Muscle layer of colon (tissue), 2 donors: ENCODE measurements around the gene CYP2U1.
"Not testable (repeated sequence)": the region's sequence is repeated elsewhere in the genome, so short reads cannot be mapped to it uniquely, and the experiment has no call there.

Experiments
- H3K27ac ChIP-seq: one replicate; pipeline ENCODE4 v1.7.0; 2013; ENCODE audit warnings: low read depth, mild to moderate bottlenecking, low read length, moderate library complexity
- H3K27me3 ChIP-seq, 2 donors: one replicate each; pipeline ENCODE4 v1.7.0; 2013; ENCODE audit warnings: low read length in 2 of 2, mild to moderate bottlenecking in 2 of 2; ENCODE audit not compliant: insufficient read depth in 2 of 2, control insufficient read depth in 1 of 2
- H3K36me3 ChIP-seq: one replicate; pipeline ENCODE4 v1.7.0; 2013; ENCODE audit warnings: mild to moderate bottlenecking, low read length; ENCODE audit not compliant: insufficient read depth
- H3K4me1 ChIP-seq: one replicate; pipeline ENCODE4 v1.7.0; 2013; ENCODE audit warnings: mild to moderate bottlenecking, low read length; ENCODE audit not compliant: insufficient read depth
- H3K4me3 ChIP-seq, 2 donors: one replicate each; pipeline ENCODE4 v1.7.0; 2013; ENCODE audit warnings: low read length in 2 of 2, low read depth in 1 of 2, mild to moderate bottlenecking in 1 of 2, moderate library complexity in 1 of 2
- H3K9ac ChIP-seq: one replicate; pipeline ENCODE4 v1.7.0; 2013; ENCODE audit warnings: low read length
- H3K9me3 ChIP-seq: one replicate; pipeline ENCODE4 v1.7.0; 2013; ENCODE audit warnings: mild to moderate bottlenecking, low read length
- donor health status: abdominal sarcoma.
- donor health status: Adenocarcinoma of cecum.

Gene CYP2U1

DNA sequence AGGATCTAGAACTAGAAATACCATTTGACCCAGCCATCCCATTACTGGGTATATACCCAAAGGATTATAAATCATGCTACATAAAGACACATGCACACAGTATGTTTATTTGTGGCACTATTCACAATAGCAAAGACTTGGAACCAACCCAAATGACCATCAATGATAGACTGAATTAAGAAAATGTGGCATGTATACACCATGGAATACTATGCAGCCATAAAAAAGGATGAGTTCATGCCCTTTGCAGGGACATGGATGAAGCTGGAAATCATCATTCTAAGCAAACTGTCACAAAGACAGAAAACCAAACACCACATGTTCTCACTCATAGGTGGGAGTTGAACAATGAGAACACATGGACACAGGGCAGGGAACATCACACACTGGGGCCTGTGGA, 5.6 kb upstream of the CYP2U1 start:
- H3K4me1 ChIP-seq, H3K27ac ChIP-seq, H3K9me3 ChIP-seq, H3K36me3 ChIP-seq, H3K27me3 ChIP-seq, H3K4me3 ChIP-seq, H3K9ac ChIP-seq: not testable (repeated sequence)

DNA sequence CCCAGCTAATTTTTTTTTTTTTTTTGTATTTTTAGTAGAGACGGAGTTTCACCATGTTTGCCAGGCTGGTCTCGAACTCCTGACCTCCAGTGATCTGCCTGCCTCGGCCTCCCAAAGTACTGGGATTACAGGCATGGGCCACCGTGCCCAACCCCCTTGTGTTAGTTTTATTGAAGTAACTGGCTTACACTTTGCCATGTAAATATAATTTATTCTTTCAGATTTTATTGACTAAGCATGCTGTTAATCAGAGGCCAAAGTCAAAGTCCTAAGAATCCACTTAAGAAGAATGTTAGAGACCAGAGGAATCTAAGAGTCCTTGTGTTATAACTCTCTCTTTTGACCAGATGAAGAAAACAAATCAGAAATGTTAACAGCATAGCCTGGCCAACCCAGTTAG, 4.5 kb upstream of the CYP2U1 start:
- not testable (repeated sequence) for H3K27me3 ChIP-seq, H3K27ac ChIP-seq, H3K9me3 ChIP-seq, H3K9ac ChIP-seq, H3K4me1 ChIP-seq, H3K36me3 ChIP-seq, H3K4me3 ChIP-seq

DNA sequence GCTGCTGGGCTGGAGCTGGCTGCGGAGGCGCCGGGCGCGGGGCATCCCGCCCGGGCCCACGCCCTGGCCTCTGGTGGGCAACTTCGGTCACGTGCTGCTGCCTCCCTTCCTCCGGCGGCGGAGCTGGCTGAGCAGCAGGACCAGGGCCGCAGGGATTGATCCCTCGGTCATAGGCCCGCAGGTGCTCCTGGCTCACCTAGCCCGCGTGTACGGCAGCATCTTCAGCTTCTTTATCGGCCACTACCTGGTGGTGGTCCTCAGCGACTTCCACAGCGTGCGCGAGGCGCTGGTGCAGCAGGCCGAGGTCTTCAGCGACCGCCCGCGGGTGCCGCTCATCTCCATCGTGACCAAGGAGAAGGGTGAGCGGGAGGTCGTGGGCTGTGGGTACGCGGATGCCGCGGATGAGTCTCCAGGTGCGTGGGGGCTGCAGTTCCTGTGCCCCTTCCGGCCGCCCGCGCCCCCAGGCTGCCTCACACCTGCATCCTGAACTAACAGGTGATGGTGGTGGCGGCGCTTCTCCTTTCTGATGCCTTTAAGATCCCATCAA, 499 bp downstream of the CYP2U1 start:
- Histone ChIP-seq H3K4me3 (peak overlapping the region; percentile 76 to 86), H3K9ac (peak overlapping the region; percentile 60), H3K36me3 (no peaks in the 10 kb centered on the region), H3K9me3 (no peaks in the 10 kb centered on the region), H3K27me3 (no peaks in the 10 kb centered on the region), H3K4me1 (peaks cover 9% of the 10 kb centered on the region), H3K27ac (peak overlapping the region; percentile 87)

DNA sequence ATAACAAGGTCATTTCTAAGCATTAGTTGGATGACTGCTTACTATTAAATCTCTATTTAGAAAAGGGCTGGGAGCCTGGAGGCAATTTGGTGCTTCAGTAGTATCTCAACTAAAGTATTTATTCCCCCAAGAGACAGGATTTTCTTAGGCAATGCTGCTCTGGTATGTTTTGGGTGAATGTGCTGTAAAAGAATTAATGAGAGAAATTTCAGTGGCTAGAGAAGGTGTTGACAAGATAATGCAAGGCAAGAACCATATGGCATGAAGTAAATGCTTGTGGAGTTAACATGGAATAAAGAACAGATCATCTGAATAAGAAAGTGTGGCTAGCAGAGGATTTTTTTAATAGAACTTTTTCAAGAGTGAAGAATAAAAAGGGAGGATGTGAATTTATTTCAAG, 3.9 kb downstream of the CYP2U1 start:
- Histone ChIP-seq H3K36me3 (no peaks in the 10 kb centered on the region), H3K4me1 (peaks cover 9% of the 10 kb centered on the region), H3K27me3 (no peaks in the 10 kb centered on the region), H3K9me3 (no peaks in the 10 kb centered on the region), H3K9ac (no peak overlapping the region), H3K27ac (no peak overlapping the region), H3K4me3 (no peak overlapping the region)

DNA sequence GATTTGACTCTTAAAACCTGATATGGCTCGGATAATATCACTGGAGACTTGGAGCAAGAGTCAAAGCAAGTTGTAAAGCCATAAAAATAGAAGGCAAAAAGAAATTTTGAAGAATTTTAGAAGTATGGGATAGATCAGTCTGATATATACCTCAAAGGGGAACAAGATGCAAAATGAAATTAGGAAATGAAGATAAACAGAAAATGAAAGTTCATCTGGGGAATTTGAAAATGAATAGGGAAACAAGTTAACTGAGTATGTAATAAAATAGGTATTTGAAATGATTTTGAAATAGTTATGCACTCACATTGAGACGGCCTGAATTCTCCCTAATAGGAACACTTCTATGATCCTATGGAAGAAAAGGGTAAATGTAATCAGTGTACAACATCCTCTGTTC, 5.7 kb downstream of the CYP2U1 start:
- H3K4me3 ChIP-seq: no peak overlapping the region
- H3K27me3 ChIP-seq: no peaks in the 10 kb centered on the region
- H3K4me1 ChIP-seq: peaks cover 9% of the 10 kb centered on the region
- H3K9ac ChIP-seq: no peak overlapping the region
- H3K27ac ChIP-seq: no peak overlapping the region
- H3K9me3 ChIP-seq: no peaks in the 10 kb centered on the region
- H3K36me3 ChIP-seq: no peaks in the 10 kb centered on the region

- no peak overlapping the region for H3K9ac ChIP-seq
- H3K36me3 ChIP-seq: no peaks in the 10 kb centered on the region
- no peaks in the 10 kb centered on the region for H3K4me1 ChIP-seq
- no peaks in the 10 kb centered on the region for H3K9me3 ChIP-seq
- H3K27ac ChIP-seq: no peak overlapping the region
- no peak overlapping the region for H3K4me3 ChIP-seq
- H3K27me3 ChIP-seq: no peaks in the 10 kb centered on the region
These were observed 8.0 kb downstream of the CYP2U1 start for GRCh38 chr4:107939307-107939706.

DNA sequence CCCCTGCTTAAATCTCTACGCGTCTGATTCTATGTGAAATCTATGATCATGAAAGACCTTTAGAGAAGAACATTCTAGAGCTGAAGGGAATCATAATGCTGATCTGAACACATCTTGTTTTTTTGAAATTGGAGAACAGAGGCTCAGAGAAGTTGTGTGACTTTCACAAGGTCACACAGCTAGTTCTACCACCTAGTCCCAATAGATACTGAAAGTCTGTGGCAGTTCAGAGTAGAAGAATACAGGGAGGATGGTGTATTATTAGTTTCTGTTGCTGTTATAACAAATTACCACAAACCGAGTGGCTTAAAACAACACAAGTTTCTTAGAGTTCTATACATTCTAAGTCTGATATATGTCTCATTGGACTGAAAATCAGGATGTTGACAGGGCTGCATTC, 14.5 kb downstream of the CYP2U1 start:
- Histone ChIP-seq H3K4me1 (no peaks in the 10 kb centered on the region), H3K9ac (no peak overlapping the region), H3K4me3 (no peak overlapping the region), H3K27me3 (no peaks in the 10 kb centered on the region), H3K36me3 (peaks cover 38% of the 10 kb centered on the region), H3K27ac (no peak overlapping the region), H3K9me3 (no peaks in the 10 kb centered on the region)

DNA sequence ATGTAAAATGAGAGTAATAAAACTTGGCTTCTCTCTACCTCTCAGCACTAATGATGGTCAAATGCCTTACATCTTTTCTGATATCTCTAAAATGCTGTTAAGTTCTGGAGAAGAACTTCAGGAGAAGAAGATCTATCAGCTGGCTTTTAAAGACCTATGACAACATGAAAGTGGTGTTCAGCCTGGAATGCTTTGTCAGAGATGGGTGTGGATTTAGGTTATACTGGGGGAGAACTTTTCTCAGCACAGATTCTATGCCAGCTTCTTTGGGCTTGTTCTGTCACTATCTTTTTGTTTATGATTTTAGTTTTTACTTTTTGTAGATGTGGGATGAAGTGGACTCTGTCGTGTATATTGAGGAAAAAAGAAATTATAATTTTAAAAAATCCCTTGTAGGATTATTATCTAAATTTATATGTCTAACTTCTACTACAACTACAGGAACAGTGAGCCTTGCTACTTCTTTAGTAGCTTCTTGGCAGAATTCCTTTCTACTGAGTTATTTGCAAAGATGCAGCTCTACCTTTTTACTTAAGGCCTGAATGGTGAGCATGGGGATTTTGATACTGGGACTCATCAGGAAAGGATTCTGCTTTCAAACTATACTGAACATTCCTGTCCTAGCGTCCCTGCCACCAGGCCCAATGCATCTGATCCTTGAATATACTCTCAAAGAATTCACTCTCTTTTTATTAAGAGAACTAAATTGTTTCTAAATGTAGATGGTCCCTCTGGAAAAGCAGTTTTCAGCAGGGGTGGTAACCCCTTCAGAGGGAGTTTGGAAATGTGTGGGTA, 19.6 kb downstream of the CYP2U1 start:
- H3K9ac ChIP-seq: no peak overlapping the region
- H3K36me3 ChIP-seq: peaks cover 40% of the 10 kb centered on the region
- no peaks in the 10 kb centered on the region for H3K27me3 ChIP-seq
- H3K9me3 ChIP-seq: no peaks in the 10 kb centered on the region
- H3K4me1 ChIP-seq: no peaks in the 10 kb centered on the region
- no peak overlapping the region for H3K4me3 ChIP-seq
- no peak overlapping the region for H3K27ac ChIP-seq

DNA sequence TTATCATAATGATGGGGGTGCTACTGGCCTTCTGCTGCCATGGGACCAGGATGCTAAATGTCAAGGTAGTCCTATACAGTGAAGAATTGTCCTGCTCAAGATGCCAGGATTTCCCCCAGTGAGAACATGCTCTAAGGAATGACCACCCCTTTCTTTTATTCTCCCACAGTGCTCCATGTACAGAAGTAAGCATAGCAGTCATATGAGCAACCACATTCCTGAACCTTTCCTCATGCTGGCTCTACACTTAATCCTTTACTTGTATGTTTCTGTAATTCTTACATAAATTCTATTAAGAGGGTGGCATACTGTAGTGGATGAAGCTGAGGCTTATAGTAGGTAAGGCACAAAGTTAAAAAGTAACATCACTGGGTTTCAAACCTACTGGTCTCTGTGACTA, 20.2 kb downstream of the CYP2U1 start:
- H3K27ac ChIP-seq: no peak overlapping the region
- no peaks in the 10 kb centered on the region for H3K9me3 ChIP-seq
- H3K36me3 ChIP-seq: peaks cover 35% of the 10 kb centered on the region

GRCh38 chr4:107956011-107956410, 24.7 kb downstream of the CYP2U1 start:
- Histone ChIP-seq H3K27ac (no peak overlapping the region), H3K9ac (no peak overlapping the region), H3K4me3 (no peak overlapping the region), H3K27me3 (no peaks in the 10 kb centered on the region), H3K4me1 (no peaks in the 10 kb centered on the region), H3K36me3 (peaks cover 9% of the 10 kb centered on the region), H3K9me3 (no peaks in the 10 kb centered on the region)

More for the DNA sequence above, 20.2 kb downstream of the CYP2U1 start:
- Histone ChIP-seq H3K4me3 (no peak overlapping the region), H3K27me3 (no peaks in the 10 kb centered on the region), H3K9ac (no peak overlapping the region), H3K4me1 (no peaks in the 10 kb centered on the region)

DNA sequence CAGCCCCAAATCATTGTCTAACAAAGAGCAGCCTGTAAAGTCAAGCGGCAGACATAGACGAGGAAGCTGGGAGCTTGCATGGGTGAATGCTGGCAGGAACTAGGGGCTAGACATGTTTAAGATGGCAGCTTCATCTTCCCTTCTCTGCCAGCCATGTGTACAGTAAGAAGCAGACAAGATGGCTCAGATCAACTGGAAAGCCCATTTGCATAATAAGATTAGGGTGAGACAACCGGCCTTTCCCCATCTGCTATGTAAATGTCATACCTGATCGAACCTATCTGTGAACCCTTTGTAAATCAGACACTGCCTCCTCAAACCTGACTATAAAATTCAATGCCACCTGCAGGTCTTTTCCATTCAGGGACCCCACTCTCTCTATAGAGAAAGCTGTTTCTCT, 35.6 kb downstream of the CYP2U1 start:
- no peaks in the 10 kb centered on the region for H3K4me1 ChIP-seq
- H3K36me3 ChIP-seq: no peaks in the 10 kb centered on the region
- no peaks in the 10 kb centered on the region for H3K9me3 ChIP-seq
- H3K9ac ChIP-seq: no peak overlapping the region
- H3K27me3 ChIP-seq: no peaks in the 10 kb centered on the region
- no peak overlapping the region for H3K4me3 ChIP-seq
- H3K27ac ChIP-seq: no peak overlapping the region

- H3K27ac ChIP-seq, H3K4me1 ChIP-seq, H3K9ac ChIP-seq, H3K27me3 ChIP-seq, H3K36me3 ChIP-seq, H3K9me3 ChIP-seq, H3K4me3 ChIP-seq: not testable (repeated sequence)
These were observed 36.2 kb downstream of the CYP2U1 start for GRCh38 chr4:107967519-107967918.
